ENCODE measurements around the gene LCE1E.

The LCE1E gene

GRCh38 chr1:152783095-152783494 lies 3.0 kb upstream of the LCE1E start:
- no peak for DNase-seq

DNA sequence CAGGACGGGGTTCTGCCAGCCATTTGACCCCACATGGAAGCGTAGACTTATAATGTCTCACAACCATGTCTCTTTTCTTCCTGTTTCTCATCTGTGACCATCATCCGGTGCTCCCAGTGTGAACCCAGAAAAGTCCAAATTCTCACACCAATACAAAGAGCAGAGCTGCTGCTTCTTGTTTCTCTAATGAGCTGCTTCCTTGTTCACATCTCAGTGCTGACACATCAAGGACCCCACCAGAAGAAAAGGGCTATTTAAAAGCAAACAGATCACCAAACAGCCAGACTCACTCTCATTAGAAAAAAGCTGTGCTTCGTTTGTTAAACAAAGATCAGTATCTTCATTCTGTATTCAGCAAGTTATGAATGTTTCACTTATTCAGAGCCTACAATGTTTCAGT lies 9.6 kb downstream of the LCE1E start:
- DNase-seq, result no peak

DNA sequence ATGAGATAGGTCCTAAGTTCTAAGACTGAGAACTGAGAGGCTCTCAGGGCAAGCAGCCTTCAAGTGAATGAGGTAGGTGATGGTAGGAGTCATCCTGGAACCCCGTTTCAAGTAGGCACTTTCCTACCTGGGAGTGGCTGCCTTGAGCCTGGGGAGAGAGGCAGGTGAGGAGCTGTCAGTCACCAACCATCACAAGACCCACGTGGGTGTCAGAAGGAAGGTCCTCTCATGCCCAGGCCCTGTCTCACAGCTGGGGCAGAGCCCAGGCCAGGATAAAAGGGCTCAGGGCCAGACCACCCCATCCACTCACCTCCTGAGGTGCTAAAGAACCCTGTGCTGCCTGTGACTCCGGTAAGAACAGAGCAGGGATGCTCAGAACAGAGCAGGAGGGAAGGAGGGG lies 10.4 kb downstream of the LCE1E start, which contains the start of gene LCE1D:
TSS of gene LCE1D (plus strand) at position 301 of the 400 bp plus-strand sequence. CDS start 1,074 bp downstream, outside the sequence.
- no peak for DNase-seq

DNA sequence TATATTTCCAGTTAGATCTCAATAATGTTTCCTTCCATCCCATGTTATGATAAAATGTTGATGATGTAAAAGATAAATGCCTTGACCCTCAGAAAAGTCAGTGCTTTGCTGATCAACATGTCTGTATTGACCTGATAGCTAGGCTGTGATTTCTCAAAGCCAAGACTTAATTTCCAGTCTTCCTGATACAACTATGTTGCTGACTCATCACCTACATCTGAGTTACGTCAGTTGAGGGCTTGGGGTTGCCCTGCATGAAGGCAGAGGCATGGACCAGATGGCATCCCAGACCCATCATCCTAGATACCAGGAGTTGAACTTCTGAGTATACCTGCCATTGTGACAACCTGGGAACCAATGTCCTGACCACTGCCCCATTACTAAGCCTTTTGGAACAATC lies 15.3 kb downstream of the LCE1E start:
- no peak for DNase-seq

DNA sequence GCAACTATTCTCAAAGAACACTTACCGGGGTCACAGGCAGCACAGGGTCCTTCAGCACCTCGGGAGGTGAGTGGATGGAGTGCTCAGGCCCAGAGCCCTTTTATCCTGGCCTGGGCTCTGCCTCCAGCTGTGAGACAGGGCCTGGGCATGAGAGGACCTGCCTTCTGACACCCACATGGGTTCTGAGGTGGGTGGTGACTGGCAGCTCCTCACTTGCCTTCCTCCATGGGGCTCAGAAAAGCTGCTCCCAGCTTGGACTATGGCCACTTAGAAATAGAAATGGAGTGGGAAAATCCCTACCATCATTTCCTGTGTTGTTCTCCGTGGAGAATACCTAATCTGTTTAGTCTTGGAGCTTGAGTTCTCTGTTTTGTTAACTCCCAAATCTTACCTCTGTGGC lies 20.5 kb downstream of the LCE1E start, which contains the start of gene LCE1C:
TSS of gene LCE1C (minus strand) at position 76 of the 400 bp plus-strand sequence. CDS start 1,173 bp downstream, outside the sequence.
- no peak for DNase-seq

- DNase-seq, result no peak
Measured at GRCh38 chr1:152811050-152811449, 25.0 kb downstream of the LCE1E start.

GRCh38 chr1:152811671-152812070 lies 25.6 kb downstream of the LCE1E start, which contains the start of gene LCE1B:
Gene LCE1B (plus strand): TSS chr1:152811971. CDS start chr1:152812447, 476 bp downstream.
- DNase-seq, result no peak

- DNase-seq, result no peak
Measured at GRCh38 chr1:152817309-152817708, 31.3 kb downstream of the LCE1E start.

- DNase-seq, result no peak
Measured at GRCh38 chr1:152823294-152823693, 37.2 kb downstream of the LCE1E start.

DNA sequence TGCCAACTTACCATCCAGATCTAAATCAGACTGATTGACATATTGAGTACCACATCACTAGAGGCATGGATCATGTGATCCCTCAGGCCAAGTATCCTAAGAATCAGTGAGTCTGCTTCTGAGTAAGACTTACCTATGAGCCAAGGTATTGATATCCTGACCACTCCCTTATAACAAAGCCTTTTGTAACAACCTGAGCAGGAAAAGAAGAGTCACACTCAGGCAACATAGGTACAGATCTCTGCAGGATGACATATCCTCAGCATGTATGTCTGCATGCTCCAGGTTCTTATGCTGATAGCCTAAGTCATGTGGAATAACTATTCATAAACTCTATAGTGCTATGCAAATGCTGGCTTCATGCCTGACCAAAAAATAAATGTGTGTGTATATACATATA lies 38.9 kb downstream of the LCE1E start:
- no peak for DNase-seq

DNA sequence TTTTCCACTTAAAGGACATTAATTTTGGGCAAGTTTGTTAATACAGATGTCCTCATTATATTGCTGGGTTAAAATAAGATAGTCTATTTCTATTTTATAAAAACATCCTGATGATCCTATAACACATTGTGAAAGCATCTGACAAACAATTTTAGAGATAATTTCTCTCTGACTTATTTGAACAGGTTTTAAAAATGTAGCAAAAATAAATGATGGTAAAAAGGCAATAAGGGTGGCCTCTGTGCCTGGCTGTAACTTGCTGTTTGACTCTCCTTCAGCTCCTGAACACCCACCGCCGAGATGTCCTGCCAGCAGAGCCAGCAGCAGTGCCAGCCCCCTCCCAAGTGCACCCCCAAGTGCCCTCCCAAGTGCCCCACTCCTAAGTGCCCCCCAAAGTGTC lies 41.1 kb downstream of the LCE1E start, which contains the start of gene LCE1A:
TSS of gene LCE1A (plus strand) at position 301 of the 400 bp plus-strand sequence. CDS start at position 301, 0 bp downstream.
- DNase-seq, result no peak

DNA sequence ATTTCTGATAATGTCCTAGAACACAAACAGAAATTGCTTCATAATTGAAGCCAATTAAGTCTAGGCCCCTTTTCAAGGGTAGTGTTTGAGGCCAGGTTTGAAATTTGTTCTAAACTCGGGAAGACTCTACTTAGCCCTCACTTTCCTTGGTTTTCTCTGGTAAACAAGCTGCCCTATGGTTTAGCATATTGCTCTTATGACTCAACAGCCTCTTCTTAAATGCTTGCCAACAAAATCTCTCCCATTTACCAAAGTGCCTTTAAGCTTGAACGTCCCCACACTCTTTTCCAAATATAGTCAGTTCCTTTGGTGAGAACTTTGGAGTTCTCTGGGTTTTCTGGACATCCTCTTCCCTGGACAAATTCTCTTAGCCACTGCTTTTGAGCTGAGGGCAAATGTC lies 50.8 kb downstream of the LCE1E start:
- no peak for DNase-seq
